Umbilical cord (tissue), 2 donors: Measurements from ENCODE around the gene PCSK9. TPM values are rescaled to one million over a fixed set of nuclear protein-coding genes. Genes with fewer than 3 reads are reported as not detected.

Experiments
- DNase-seq: peaks from one replicate; pipeline ENCODE4 v3.0.0-alpha.2; 2015; ENCODE audit warnings: low spot score
- total RNA-seq: library from RNA; depleted of rRNA; stranded (reverse); fragments of >200 nt; gene quantifications from one replicate; pipeline ENCODE4 v1.2.3, GENCODE V29; 2014; ENCODE audit warnings: low replicate concordance; ENCODE audit not compliant: insufficient read depth

The PCSK9 gene
- total RNA-seq, 1 donor from 2014 or later, result 2.6 TPM

GRCh38 chr1:55043726-55044125 lies 4.4 kb downstream of the PCSK9 start:
- no peak for DNase-seq

DNA sequence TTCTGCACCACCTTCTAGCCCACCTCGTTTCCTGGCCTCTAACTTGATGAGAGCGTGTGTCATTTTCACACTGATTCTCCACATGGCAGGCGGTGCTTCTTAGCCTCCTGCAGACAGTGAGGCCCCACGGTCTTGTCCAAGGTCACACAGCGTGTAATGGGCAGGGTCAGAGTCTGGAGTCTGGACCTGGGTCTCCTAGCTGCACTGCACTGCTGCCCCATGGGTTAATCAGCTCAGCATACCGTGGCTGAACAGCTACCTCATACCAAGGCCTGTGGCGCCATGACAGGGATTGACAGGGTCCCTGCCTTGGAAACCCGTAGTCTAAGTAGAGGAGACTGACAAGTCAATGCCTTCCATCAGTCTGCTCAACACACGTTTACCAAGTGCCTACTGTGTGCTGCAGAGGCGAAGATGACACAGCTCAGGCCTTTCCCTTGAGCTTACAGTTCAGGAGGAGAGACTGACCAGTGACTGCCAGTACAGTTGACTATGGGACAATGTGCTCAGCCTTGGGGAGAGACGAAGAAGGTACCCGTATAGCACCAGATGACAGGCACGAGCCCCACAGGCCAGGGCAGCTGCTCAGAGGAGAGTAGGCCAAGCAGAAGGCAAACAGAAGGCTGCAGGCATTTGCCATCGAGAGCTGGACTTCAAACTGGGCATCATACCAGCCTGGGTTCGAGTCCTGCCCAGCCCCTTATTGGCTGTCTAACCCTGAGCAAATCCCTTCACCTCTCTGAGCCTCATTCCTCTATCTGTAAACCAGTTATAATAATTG lies 5.5 kb downstream of the PCSK9 start:
- DNase-seq, result no peak

GRCh38 chr1:55045430-55045829 lies 6.1 kb downstream of the PCSK9 start:
- no peak for DNase-seq

DNA sequence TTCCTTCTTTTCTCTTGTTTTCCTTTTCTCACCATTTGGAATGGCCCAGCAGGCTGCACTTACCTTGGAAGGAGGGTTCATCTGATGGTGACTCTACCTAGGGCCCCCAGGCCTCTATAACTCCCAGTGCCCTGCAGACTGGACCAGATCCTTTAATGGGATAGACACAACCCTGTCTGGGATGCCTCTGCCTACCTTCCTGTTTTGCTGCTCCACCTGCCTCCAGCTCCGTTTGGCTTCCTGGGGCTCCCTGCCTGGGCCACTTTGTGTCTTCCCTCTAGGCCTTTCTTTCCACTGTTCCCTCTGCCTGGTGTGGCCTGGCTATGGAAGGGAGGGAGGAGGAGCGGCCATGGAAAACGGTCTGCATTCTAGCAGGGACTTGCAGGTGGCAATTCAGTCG lies 7.5 kb downstream of the PCSK9 start:
- DNase-seq, result no peak

GRCh38 chr1:55047611-55048010 lies 8.3 kb downstream of the PCSK9 start:
- no peak for DNase-seq

GRCh38 chr1:55048453-55049270 lies 9.3 kb downstream of the PCSK9 start:
- peak; percentile 35 for DNase-seq

DNA sequence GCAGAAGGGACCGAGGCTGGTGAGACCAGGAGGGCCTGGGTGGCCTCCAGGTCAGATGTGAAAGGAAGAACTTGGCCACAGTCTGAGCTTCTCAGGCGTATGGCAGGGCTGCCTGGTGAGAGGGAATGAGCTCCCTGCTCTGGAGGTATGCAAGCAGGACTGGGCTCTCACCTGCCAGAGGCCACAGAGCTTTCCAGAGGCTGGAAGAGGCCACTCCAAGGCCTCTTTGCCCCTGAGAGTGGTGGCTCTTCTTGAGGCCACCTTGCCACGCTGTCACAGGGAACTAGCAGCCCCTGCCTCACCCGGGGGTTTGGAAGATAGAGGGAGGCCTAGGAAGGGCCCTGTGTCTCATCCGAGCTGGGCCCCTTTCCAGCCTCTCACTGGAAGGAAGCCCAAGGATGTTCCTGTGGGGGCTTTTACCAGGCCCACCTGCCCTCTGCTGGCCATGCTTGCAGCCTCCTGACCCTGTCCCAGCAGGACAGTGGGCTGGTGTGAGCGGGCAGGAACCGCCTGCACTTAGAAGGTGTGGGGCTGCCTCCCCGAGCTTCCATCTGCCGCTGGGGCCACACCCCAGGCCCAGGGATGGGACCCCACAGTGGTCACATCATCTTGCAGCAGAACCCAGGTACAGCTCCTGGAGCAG lies 10.0 kb downstream of the PCSK9 start:
- DNase-seq, result no peak

GRCh38 chr1:55049914-55050278 lies 10.5 kb downstream of the PCSK9 start:
- DNase-seq, result peak; percentile 89

DNA sequence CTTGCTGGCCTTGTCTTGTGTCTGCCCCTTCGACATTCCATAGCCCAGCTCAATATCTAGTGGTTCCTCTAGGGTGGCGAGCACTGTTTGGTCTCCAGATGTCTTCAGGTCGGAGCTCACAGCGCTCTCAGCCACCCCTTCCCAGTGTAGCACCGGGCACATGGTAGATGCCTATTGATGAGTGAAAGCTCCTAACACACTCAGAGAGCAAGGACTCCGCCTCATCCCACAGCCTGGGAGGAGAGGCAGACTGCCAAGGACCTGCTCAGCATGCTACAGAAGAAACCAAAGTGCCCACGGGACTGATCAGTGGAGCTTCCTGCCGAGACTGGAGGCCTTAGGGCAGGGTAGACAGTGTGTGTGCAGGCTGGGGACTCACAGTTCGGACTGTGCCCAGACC lies 10.9 kb downstream of the PCSK9 start:
- peak; percentile 28 for DNase-seq

GRCh38 chr1:55051169-55051568 lies 11.8 kb downstream of the PCSK9 start:
- DNase-seq, result no peak

DNA sequence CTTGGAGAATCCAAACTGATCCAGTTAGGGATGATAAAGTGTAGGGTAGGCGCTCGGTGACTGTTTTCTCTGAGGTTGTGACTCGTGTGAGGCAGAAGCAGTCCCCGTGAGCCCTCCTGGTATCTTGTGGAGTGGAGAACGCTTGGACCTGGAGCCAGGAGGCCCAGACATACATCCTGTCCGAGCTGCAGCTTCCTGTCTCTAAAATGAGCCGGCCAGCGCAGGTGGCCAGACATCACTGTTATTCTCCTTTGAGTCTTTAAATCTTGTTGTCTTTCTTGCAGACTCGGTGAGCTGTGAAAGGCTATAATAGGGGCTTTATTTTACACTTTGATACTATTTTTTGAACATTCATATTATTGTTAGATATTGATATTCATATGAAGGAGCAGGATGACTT lies 12.3 kb downstream of the PCSK9 start:
- DNase-seq, result no peak

- no peak for DNase-seq
Observed at GRCh38 chr1:55052221-55053142, 13.1 kb downstream of the PCSK9 start.

- DNase-seq, result no peak
Observed at GRCh38 chr1:55053265-55053954, 14.1 kb downstream of the PCSK9 start.

DNA sequence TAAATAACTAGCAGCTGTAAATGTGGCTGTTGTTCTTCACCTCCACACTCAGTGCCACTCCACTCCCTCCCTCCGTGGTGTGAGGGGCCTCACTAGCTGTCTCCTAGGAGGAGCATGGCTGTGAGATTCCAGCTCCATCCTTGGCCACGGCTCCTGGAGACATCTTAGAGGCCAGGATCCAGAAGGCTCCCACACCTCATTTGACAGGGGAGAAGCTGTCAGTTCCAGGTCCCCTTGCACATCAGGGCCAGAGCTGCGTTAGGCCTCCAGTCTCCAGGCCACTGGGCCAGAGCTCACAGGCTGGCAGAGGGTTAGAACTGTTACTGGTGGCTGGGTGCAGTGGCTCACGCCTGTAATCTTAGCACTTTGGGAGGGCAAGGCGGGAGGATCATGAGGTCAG lies 15.0 kb downstream of the PCSK9 start:
- no peak for DNase-seq

DNA sequence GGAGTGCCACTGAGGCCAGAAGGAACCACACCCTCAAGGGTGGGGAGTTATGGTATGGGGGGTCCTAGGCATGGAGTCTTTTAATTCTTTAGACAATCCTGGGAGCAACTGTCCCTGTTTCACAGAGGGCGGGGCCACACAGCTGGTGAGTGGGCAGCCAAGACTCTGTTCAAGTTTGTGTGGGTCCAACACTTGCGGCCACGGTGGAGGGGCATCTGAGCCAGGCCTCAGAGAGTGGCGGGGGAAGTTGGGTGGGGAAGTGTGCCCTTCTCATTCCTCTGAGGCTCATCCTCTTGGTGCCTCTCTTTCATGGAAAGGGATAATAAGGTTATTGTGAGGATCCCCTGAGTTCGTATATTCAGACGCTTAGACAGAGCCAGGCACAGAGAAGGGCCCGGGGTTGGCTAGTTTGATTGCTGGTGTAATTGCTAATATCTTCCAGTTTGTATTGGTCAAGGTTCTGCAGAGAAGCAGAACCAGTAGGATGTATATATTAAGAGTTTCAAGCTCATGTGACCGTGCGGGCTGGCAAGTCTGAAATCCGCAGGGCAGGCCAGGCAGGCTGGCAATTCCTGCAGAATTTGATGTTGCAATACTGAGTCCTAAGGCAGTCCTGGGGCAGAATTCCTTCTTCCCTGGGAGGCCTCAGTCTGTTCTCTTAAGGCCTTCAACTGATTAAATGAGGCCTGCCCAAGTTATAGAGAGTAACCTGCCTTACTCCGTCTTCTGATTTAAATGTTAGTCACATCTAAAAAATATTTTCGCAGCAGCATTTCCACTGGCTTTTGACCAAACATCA lies 15.9 kb downstream of the PCSK9 start:
- no peak for DNase-seq

DNA sequence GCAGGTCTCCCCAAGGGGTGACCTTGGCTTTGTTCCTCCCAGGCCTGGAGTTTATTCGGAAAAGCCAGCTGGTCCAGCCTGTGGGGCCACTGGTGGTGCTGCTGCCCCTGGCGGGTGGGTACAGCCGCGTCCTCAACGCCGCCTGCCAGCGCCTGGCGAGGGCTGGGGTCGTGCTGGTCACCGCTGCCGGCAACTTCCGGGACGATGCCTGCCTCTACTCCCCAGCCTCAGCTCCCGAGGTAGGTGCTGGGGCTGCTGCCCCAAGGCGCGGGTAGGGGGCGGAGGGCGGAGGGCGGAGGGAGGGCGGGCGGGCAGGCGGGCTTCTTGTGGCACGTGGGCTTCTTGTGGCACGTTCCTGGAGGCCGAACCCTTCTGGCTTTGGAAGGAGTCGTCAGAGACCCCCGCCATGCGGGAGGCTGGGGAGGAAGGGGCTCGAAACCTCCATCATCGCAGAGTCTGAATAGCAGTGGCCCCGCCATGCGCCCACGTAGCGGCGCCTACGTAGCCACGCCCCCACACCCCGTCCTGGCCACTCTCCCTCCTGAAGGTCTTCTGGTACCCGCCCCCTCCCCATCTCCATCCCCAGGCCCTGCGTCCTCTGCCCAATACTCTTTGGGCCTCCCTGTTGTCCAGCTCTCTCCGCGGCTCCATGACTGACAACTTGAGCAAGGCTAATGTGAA lies 16.7 kb downstream of the PCSK9 start:
- DNase-seq, result no peak

DNA sequence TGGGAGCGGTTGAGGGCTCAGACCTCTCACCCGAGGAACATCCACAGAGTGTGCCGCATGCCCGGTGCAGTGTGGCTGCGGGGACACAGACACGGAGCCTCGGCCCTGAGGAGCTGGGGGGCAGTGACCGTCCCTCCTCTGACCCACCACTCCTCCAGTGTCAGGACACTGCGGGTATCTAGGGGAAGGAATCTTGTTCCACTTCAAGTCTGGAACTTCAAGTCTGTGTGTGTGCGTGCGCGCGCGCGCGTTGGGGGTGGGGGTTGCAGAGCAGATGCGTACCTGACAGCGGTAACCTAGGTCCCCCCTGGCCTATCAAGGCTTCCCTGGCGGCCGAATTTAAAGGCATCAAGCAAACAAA lies 17.3 kb downstream of the PCSK9 start:
- DNase-seq, result no peak

DNA sequence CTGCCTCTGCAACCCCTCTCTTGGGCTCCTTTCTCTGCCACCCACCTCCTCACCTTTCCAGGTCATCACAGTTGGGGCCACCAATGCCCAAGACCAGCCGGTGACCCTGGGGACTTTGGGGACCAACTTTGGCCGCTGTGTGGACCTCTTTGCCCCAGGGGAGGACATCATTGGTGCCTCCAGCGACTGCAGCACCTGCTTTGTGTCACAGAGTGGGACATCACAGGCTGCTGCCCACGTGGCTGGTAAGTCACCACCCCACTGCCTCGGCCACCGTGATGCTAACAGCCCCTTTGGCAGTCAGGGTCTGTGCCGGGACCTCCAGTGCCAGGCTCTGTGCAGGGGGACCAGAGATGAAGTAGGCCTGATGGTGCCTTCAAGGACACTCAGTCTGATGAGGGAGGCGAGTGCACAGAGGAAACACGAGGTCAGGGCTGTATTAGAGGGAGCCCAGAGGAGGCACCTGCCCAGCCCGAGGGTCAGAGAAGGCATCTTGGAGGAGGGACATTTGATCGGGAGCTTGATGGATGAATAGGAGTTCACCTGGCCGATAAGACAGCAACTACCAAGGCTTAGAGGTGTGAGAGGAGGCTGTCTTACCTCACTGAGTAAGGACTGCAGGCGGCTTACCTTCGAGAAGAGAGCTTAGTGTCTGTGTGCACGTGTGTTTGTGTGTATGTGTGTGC lies 18.1 kb downstream of the PCSK9 start:
- DNase-seq, result no peak

GRCh38 chr1:55057956-55058298 lies 18.6 kb downstream of the PCSK9 start:
- DNase-seq, result no peak
